H1 (cell line): ENCODE measurements around the gene UBE2Q2. TPM values are rescaled to one million over a fixed set of nuclear protein-coding genes. Genes with fewer than 3 reads are reported as not detected.

Source experiments
- CTCF ChIA-PET: fragments of 300-600 bp; sonication (Branson Sonifier 250); formaldehyde crosslinking; loops from one replicate; lab custom pipeline; 2021; ENCODE audit not compliant: partially characterized antibody; lab: Charles Lee
- POLR2A ChIA-PET: fragments of 300-600 bp; sonication (Branson Sonifier 250); formaldehyde crosslinking; loops from one replicate; lab custom pipeline; 2021; ENCODE audit warnings: inconsistent platforms; ENCODE audit not compliant: partially characterized antibody; lab: Charles Lee
- DNase-seq, 2 experiments: peaks; one replicate each; pipeline versions ENCODE4 v3.0.0 to v3.0.0-alpha.2; 2010 to 2022; ENCODE audit warnings: low spot score in 2 of 2, low read depth in 1 of 2, mixed read lengths in 1 of 2
- FAIRE-seq: peaks from 2 replicates; lab custom pipeline; 2011; peaks lifted over from hg19 to GRCh38; lab: Jason Lieb, UNC
- H2AFZ ChIP-seq: 2 replicates; pipeline ENCODE4 v1.8.1; 2012; ENCODE audit warnings: low read length, inconsistent platforms
- H2AK5ac ChIP-seq: 2 replicates; pipeline ENCODE4 v1.6.1; 2013; ENCODE audit warnings: low read depth, low read length
- H2BK120ac ChIP-seq: replicated peaks from 2 replicates; pipeline ENCODE3; 2013; ENCODE audit warnings: low read depth, low read length, inconsistent platforms
- H2BK12ac ChIP-seq: 2 replicates; pipeline ENCODE4 v1.6.1; 2013; ENCODE audit warnings: low read depth, low read length
- H2BK15ac ChIP-seq: 2 replicates; pipeline ENCODE4 v1.6.1; 2013; ENCODE audit warnings: low read length
- H2BK20ac ChIP-seq: 2 replicates; pipeline ENCODE4 v1.6.1; 2013; ENCODE audit warnings: low read length
- H2BK5ac ChIP-seq: 2 replicates; pipeline ENCODE4 v1.6.1; 2013; ENCODE audit warnings: low read depth, low read length
- H3K14ac ChIP-seq: 2 replicates; pipeline ENCODE4 v1.6.1; 2013; ENCODE audit warnings: inconsistent platforms; ENCODE audit not compliant: insufficient read length
- H3K18ac ChIP-seq: 2 replicates; pipeline ENCODE4 v1.6.1; 2013; ENCODE audit warnings: low read length; ENCODE audit errors: extremely low read depth
- H3K23ac ChIP-seq: 2 replicates; pipeline ENCODE4 v1.6.1; 2013; ENCODE audit warnings: inconsistent platforms; ENCODE audit not compliant: insufficient read length
- H3K23me2 ChIP-seq: 2 replicates; pipeline ENCODE4 v1.6.1; 2013; ENCODE audit warnings: low read depth, low read length
- H3K27ac ChIP-seq: 2 replicates; pipeline ENCODE4 v1.6.1; 2011; ENCODE audit warnings: low read depth, low read length, inconsistent platforms
- H3K27me3 ChIP-seq, 4 experiments: replicated peaks in 1 of 4; 1 replicate in 1 of 4; 2 replicates in 3 of 4; pipeline versions ENCODE4 v1.6.1 to v1.8.1; 2011 to 2013; ENCODE audit warnings: low read length in 3 of 4, mild to moderate bottlenecking in 3 of 4, inconsistent platforms in 2 of 4, mixed read lengths in 2 of 4, moderate library complexity in 1 of 4; ENCODE audit not compliant: control insufficient read depth in 3 of 4, insufficient read depth in 3 of 4; ENCODE audit errors: extremely low read depth in 1 of 4
- H3K36me3 ChIP-seq, 4 experiments: 2 replicates each; pipeline versions ENCODE4 v1.6.1 to v1.8.1; 2011 to 2013; ENCODE audit warnings: mild to moderate bottlenecking in 4 of 4, low read length in 3 of 4, moderate library complexity in 2 of 4, control low read depth in 1 of 4, inconsistent platforms in 1 of 4; ENCODE audit not compliant: insufficient read depth in 4 of 4, control insufficient read depth in 2 of 4
- H3K4ac ChIP-seq: replicated peaks from 2 replicates; pipeline ENCODE3; 2013; ENCODE audit warnings: low read length, low read depth, mixed read lengths, inconsistent platforms; ENCODE audit not compliant: insufficient read length
- H3K4me1 ChIP-seq, 4 experiments: replicated peaks in 1 of 4; 1 replicate in 1 of 4; 2 replicates in 3 of 4; pipeline versions ENCODE4 v1.6.1 to v1.8.1; 2011 to 2013; ENCODE audit warnings: low read length in 3 of 4, inconsistent platforms in 2 of 4, mixed read lengths in 1 of 4; ENCODE audit not compliant: insufficient read depth in 4 of 4, control insufficient read depth in 3 of 4
- H3K4me2 ChIP-seq, 2 experiments: 2 replicates each; pipeline versions ENCODE4 v1.6.1 to v1.8.1; 2011 to 2013; ENCODE audit warnings: low read depth in 2 of 2, low read length in 2 of 2, control low read depth in 1 of 2, inconsistent platforms in 1 of 2, mild to moderate bottlenecking in 1 of 2; ENCODE audit not compliant: insufficient read depth in 1 of 2
- H3K4me3 ChIP-seq, 4 experiments: fragments of 200-600, 300-600 bp in 1 of 4; sonication (generic), shearing (Covaris generic), sonication (Bioruptor Twin) in 1 of 4; 2 replicates each; pipeline versions ENCODE4 v1.5.1 to v1.8.1; 2011 to 2016; ENCODE audit warnings: low read length in 4 of 4, low read depth in 3 of 4, control low read depth in 2 of 4, inconsistent platforms in 2 of 4, mild to moderate bottlenecking in 2 of 4, mixed read lengths in 1 of 4, moderate library complexity in 1 of 4; ENCODE audit not compliant: insufficient read depth in 2 of 4; ENCODE audit errors: extremely low read depth in 1 of 4
- H3K56ac ChIP-seq: replicated peaks from 2 replicates; pipeline ENCODE3; 2013; ENCODE audit warnings: low read depth, mild to moderate bottlenecking, mixed read lengths, low read length, inconsistent platforms; ENCODE audit not compliant: insufficient read length
- H3K79me1 ChIP-seq: 2 replicates; pipeline ENCODE4 v1.6.1; 2013; ENCODE audit warnings: low read depth, low read length, control low read depth
- H3K79me2 ChIP-seq, 2 experiments: 2 replicates each; pipeline versions ENCODE4 v1.6.1 to v1.8.1; 2012 to 2013; ENCODE audit warnings: low read length in 2 of 2, mild to moderate bottlenecking in 2 of 2, inconsistent platforms in 1 of 2; ENCODE audit not compliant: insufficient read depth in 2 of 2, control insufficient read depth in 1 of 2
- H3K9ac ChIP-seq, 4 experiments: replicated peaks in 1 of 4; 1 replicate in 1 of 4; 2 replicates in 3 of 4; pipeline versions ENCODE4 v1.6.1 to v1.8.1; 2011 to 2013; ENCODE audit warnings: low read depth in 3 of 4, low read length in 3 of 4, control low read depth in 2 of 4, mild to moderate bottlenecking in 2 of 4, moderate library complexity in 2 of 4, inconsistent platforms in 1 of 4; ENCODE audit errors: extremely low read depth in 1 of 4
- H3K9me3 ChIP-seq, 2 experiments: 2 replicates each; pipeline versions ENCODE4 v1.6.1 to v1.8.1; 2012 to 2013; ENCODE audit warnings: mild to moderate bottlenecking in 2 of 2, moderate library complexity in 2 of 2, control low read depth in 1 of 2, inconsistent platforms in 1 of 2, low read depth in 1 of 2, low read length in 1 of 2, mixed read lengths in 1 of 2; ENCODE audit not compliant: insufficient read depth in 2 of 2
- H4K20me1 ChIP-seq, 2 experiments: replicated peaks in 1 of 2; 2 replicates each; pipeline versions ENCODE3 to v1.8.1; 2011 to 2013; ENCODE audit warnings: inconsistent platforms in 2 of 2, low read length in 2 of 2, mild to moderate bottlenecking in 1 of 2; ENCODE audit not compliant: insufficient read depth in 2 of 2, control insufficient read depth in 1 of 2
- H4K5ac ChIP-seq: 2 replicates; pipeline ENCODE4 v1.6.1; 2013; ENCODE audit warnings: low read length, low read depth, mixed read lengths, inconsistent platforms; ENCODE audit not compliant: insufficient read length
- H4K8ac ChIP-seq: 2 replicates; pipeline ENCODE4 v1.8.0; 2013; ENCODE audit warnings: mild to moderate bottlenecking, moderate library complexity, low read length, inconsistent platforms; ENCODE audit not compliant: insufficient read depth; ENCODE audit errors: extremely low read depth
- H4K91ac ChIP-seq: replicated peaks from 2 replicates; pipeline ENCODE3; 2013; ENCODE audit warnings: low read length, mixed read lengths, inconsistent platforms; ENCODE audit not compliant: insufficient read length
- BRCA1 ChIP-seq: IDR thresholded peaks from 2 replicates; pipeline ENCODE4 v1.6.1; 2012; ENCODE audit warnings: low read depth, low read length, improper control_type of control experiment
- CBX8 ChIP-seq: fragments of 300-800, 300-1000 bp; sonication (generic); IDR thresholded peaks from 2 replicates; pipeline ENCODE4 v1.7.1; 2016; ENCODE audit warnings: low read depth, low read length, borderline replicate concordance
- CHD1 ChIP-seq: IDR thresholded peaks from 2 replicates; pipeline ENCODE4 v1.6.1; 2012; ENCODE audit warnings: low read depth, low read length, improper control_type of control experiment
- EGR1 ChIP-seq: IDR thresholded peaks from 2 replicates; pipeline ENCODE4 v1.6.1; 2011; ENCODE audit warnings: low read depth, low read length, borderline replicate concordance
- EZH2 ChIP-seq: fragments of 200-600 bp; sonication (generic); IDR thresholded peaks from 2 replicates; pipeline ENCODE4 v1.7.1; 2012; ENCODE audit warnings: low read depth, mild to moderate bottlenecking, moderate library complexity, low read length, inconsistent platforms; ENCODE audit not compliant: severe bottlenecking
- GTF2F1 ChIP-seq: IDR thresholded peaks from 2 replicates; pipeline ENCODE4 v1.6.1; 2012; ENCODE audit warnings: low read depth, low read length, improper control_type of control experiment, borderline replicate concordance
- MAFK ChIP-seq: IDR thresholded peaks from 2 replicates; pipeline ENCODE4 v1.6.1; 2012; ENCODE audit warnings: low read depth, mild to moderate bottlenecking, improper control_type of control experiment, low read length
- SIX5 ChIP-seq: IDR thresholded peaks from 2 replicates; pipeline ENCODE4 v1.6.1; 2011; ENCODE audit warnings: mild to moderate bottlenecking, low read depth, low read length
- TAF1 ChIP-seq: IDR thresholded peaks from 2 replicates; pipeline ENCODE4 v1.6.1; 2011; ENCODE audit warnings: mild to moderate bottlenecking, low read depth, low read length
- TAF7 ChIP-seq: optimal IDR thresholded peaks from 2 replicates; pipeline ENCODE3; 2011; ENCODE audit warnings: low read depth, mild to moderate bottlenecking, inconsistent platforms, low read length, moderate library complexity, borderline replicate concordance
- TBP ChIP-seq: IDR thresholded peaks from 2 replicates; pipeline ENCODE4 v1.6.1; 2011; ENCODE audit warnings: low read depth, low read length, improper control_type of control experiment
- WGBS, 2 experiments: shearing (Covaris generic) in 1 of 2; methylation state at CpG; one replicate each; pipeline versions ENCODE4 v1.1.6 to v1.1.7; 2013 to 2015; ENCODE audit warnings: low lambda C conversion rate in 2 of 2, mixed read lengths in 2 of 2, inconsistent platforms in 1 of 2, low coverage in 1 of 2, missing lambda C conversion rate in 1 of 2; ENCODE audit not compliant: insufficient replicate concordance in 2 of 2, insufficient coverage in 1 of 2, insufficient read length in 1 of 2; ENCODE audit errors: extremely low coverage in 1 of 2, missing lambda C conversion rate in 1 of 2; 5-methylcytosine and 5-hydroxymethylcytosine counted together
- polyA plus RNA-seq, 7 experiments: library from polyadenylated mRNA; depleted of rRNA in 3 of 7; stranded (reverse) in 5 of 7; unstranded in 2 of 7; fragments of >200 nt in 5 of 7; fragments of 200-250 nt in 2 of 7; gene quantifications; 1 replicate in 5 of 7; 2 replicates in 1 of 7; 4 replicates in 1 of 7; pipeline versions ENCODE4 v1.2.1 to v1.2.3, GENCODE V29; 2011 to 2013; ENCODE audit warnings: missing spikeins in 2 of 7, mixed read lengths in 2 of 7
- total RNA-seq: library from RNA; stranded (reverse); fragmentation: NEBNext Ultra II Directional; extraction: Animal tissue kit (Norgen Biotek cat#: 25700); gene quantifications from 2 replicates; pipeline ENCODE4 v1.2.1, GENCODE V29; 2021

Gene UBE2Q2
- total and polyA plus RNA-seq, 2 of the 8 experiments (the other 6 are each of a cell fraction or from before 2014, with no cell fraction given) = 10.1 to 22.7 TPM

GRCh38 chr15:75823860-75824613 is 19.2 kb upstream of the UBE2Q2 start:
- Histone ChIP-seq H2AK5ac (no peak overlapping the region), H3K27me3 (no peaks in the 10 kb centered on the region), H2BK20ac (peak overlapping the region; percentile 27; the same call in 1 of the 2 replicates), H2AFZ (peak overlapping the region; percentile 74; the same call in 1 of the 2 replicates), H3K79me2 (no peaks in the 10 kb centered on the region), H4K91ac (no peak overlapping the region), H4K5ac (no peak overlapping the region), H3K4me1 (peaks cover 5 to 14% (median 7%) of the 10 kb centered on the region in 4 experiments), H3K14ac (no peak overlapping the region), H3K9me3 (no peaks in the 10 kb centered on the region), H4K20me1 (no peaks in the 10 kb centered on the region), H3K4ac (no peak overlapping the region), H3K4me3 (peak overlapping the region in 1 of 4 experiments; percentile 24; a peak in 1 of 8 replicates), H3K27ac (peak overlapping the region; percentile 76), H3K79me1 (no peaks in the 10 kb centered on the region), H2BK15ac (no peak overlapping the region), H3K56ac (no peak overlapping the region), H3K9ac (peak overlapping the region in 2 of 4 experiments; percentile 5; a peak in 1 of 7 replicates), H3K23me2 (no peaks in the 10 kb centered on the region), H3K18ac (peak overlapping the region; percentile 85; the same call in 1 of the 2 replicates), H2BK12ac (peak overlapping the region; percentile 93), H4K8ac (no peak overlapping the region), H3K23ac (no peak overlapping the region), H2BK120ac (no peak overlapping the region), H3K4me2 (peak overlapping the region; percentile 51 to 66; a peak in 3 of 4 replicates), H3K36me3 (no peaks in the 10 kb centered on the region), H2BK5ac (peak overlapping the region; percentile 60; the same call in 1 of the 2 replicates)
- ChIA-PET POLR2A (interaction anchor here (0.8 to 3.1 kb wide), 3 partner anchors 19 to 79 kb away, joined by 5 to 20 read pairs (median 5); partner anchors contain the start of genes FBXO22 and UBE2Q2), CTCF (interaction anchor here (0.6 to 3.9 kb wide), 7 partner anchors 9 to 98 kb away, joined by 3 to 29 read pairs (median 4); no protein-coding TSS in a partner anchor)
- FAIRE-seq = peak; percentile 91
- WGBS, 2 experiments = 20% methylated on average over 7 of the region's 7 CpGs; no CpG with 5 or more reads in 1 of the 2 experiments
- DNase-seq = peak in 1 of 2 experiments; percentile 69
- no peak for TF ChIP-seq CBX8
- no peak for TF ChIP-seq BRCA1
- TF ChIP-seq CHD1 = no peak
- no peak for TF ChIP-seq EGR1
- peak; percentile 25 for TF ChIP-seq TAF7
- no peak for TF ChIP-seq EZH2
- no peak for TF ChIP-seq GTF2F1
- no peak for TF ChIP-seq SIX5
- TF ChIP-seq TBP = peak; percentile 49
- TF ChIP-seq MAFK = no peak
- peak; percentile 37; the same call in 1 of the 2 replicates for TF ChIP-seq TAF1
